GM23248 (cell line): Measurements from ENCODE around the gene PIH1D2.

Experiments used
- EZH2 ChIP-seq: fragments of 200-600 bp; sonication (generic); IDR thresholded peaks from 2 replicates; pipeline ENCODE4 v1.6.1; 2018; ENCODE audit warnings: antibody characterized with exemption, mild to moderate bottlenecking; ENCODE audit not compliant: insufficient read depth, poor library complexity, severe bottlenecking
- EZH2phosphoT487 ChIP-seq: fragments of 200-600 bp; sonication (generic); IDR thresholded peaks from 2 replicates; pipeline ENCODE4 v1.6.1; 2018; ENCODE audit warnings: antibody characterized with exemption, moderate library complexity, mild to moderate bottlenecking, low read depth; ENCODE audit not compliant: insufficient read depth

- TF ChIP-seq EZH2phosphoT487 = no peak
- no peak for TF ChIP-seq EZH2
Observed at GRCh38 chr11:112050721-112051120, 23.1 kb downstream of the PIH1D2 start.
